ENCODE measurements around the gene LTBR.

GRCh38 chr12:6342140-6342889, 41.6 kb upstream of the LTBR start:
- TF ChIP-seq SIN3A (IDR thresholded peaks at IDR 0.05; ENCODE audit: borderline replicate concordance, insufficient read depth, low read length) (no peak), POLR2AphosphoS5 (IDR thresholded peaks at IDR 0.05; ENCODE audit: low read depth, low read length) (no peak), REST (IDR thresholded peaks at IDR 0.05; ENCODE audit: insufficient read depth in 1 of 2, low read depth in 2 of 2, low read length in 2 of 2) (no peak)

All from PFSK-1 (cell line).